ENCODE results near the gene FITM2. TPM values are rescaled to one million over a fixed set of nuclear protein-coding genes. Genes with fewer than 3 reads are reported as not detected.

Gene FITM2
- polyA plus RNA-seq, 2 of the 4 experiments (the other 2 are of a cell fraction), result 13.1 to 15.4 TPM

- ChIA-PET CTCF (interaction anchor here (0.6 to 1.0 kb wide), 2 partner anchors 19 to 24 kb away, joined by 3 to 5 read pairs; partner anchors contain the start of gene FITM2), POLR2A (no interaction called here)
- no peak overlapping the region for H3K4me3 ChIP-seq
- ATAC-seq (no peak), FAIRE-seq (no peak), DNase-seq (ENCODE audit: low read depth in 1 of 2, low spot score in 1 of 2) (no peak)
- no peak for TF ChIP-seq EHMT2 (IDR thresholded peaks at IDR 0.05; ENCODE audit: low read depth)
- no peak for TF ChIP-seq TFCP2L1 (CRISPR knock-in tag; IDR thresholded peaks at IDR 0.05)
- TF ChIP-seq USF2 (IDR thresholded peaks at IDR 0.05), result no peak
- TF ChIP-seq BHLHE40 (IDR thresholded peaks at IDR 0.05; ENCODE audit: low read depth, low read length), result no peak
- TF ChIP-seq POLR2A (IDR thresholded peaks at IDR 0.05; ENCODE audit: low read length), result no peak
- TF ChIP-seq EP300 (IDR thresholded peaks at IDR 0.05), result no peak
- no peak for TF ChIP-seq FOSL2 (IDR thresholded peaks at IDR 0.05)
- TF ChIP-seq FOSL2 (CRISPR knock-in tag; IDR thresholded peaks at IDR 0.05), result no peak
- no peak for TF ChIP-seq PBX3 (IDR thresholded peaks at IDR 0.05)
- no peak for TF ChIP-seq ATOH8 (CRISPR knock-in tag; IDR thresholded peaks at IDR 0.05; ENCODE audit: low read depth)
- TF ChIP-seq HOXA7 (CRISPR knock-in tag; IDR thresholded peaks at IDR 0.05), result no peak
- no peak for TF ChIP-seq ZSCAN20 (CRISPR knock-in tag; IDR thresholded peaks at IDR 0.05)
- no peak for TF ChIP-seq CEBPB (IDR thresholded peaks at IDR 0.05)
- no peak for TF ChIP-seq NR3C1 (IDR thresholded peaks at IDR 0.05)
- no peak for TF ChIP-seq RAD21 (conservative IDR thresholded peaks at IDR 0.05 in 1 of 2, IDR thresholded peaks at IDR 0.05 in 1 of 2)
- no peak overlapping the region for H3K4me2 ChIP-seq
- WGBS (ENCODE audit: missing lambda C conversion rate), result 91% methylated on average over 2 of the region's 2 CpGs
- H3K4me1 ChIP-seq, result peaks cover 18% of the 10 kb centered on the region; the same call in 1 of the 3 replicates
- peak overlapping the region in 1 of 2 experiments; percentile 33; a peak in 2 of 6 replicates for H3K27ac ChIP-seq
- H3K9me3 ChIP-seq, result no peaks in the 10 kb centered on the region
Observed at GRCh38 chr20:44335675-44336074, 24.7 kb upstream of the FITM2 start.

- H3K4me1 ChIP-seq, result peaks cover 18% of the 10 kb centered on the region; the same call in 1 of the 3 replicates
- H3K9me3 ChIP-seq, result no peaks in the 10 kb centered on the region
- no peak for DNase-seq (ENCODE audit: low read depth in 1 of 2, low spot score in 1 of 2)
- CTCF ChIA-PET, result no interaction called here
- no peak overlapping the region for H3K4me2 ChIP-seq
- H3K4me3 ChIP-seq, result no peak overlapping the region
- no peak for ATAC-seq
- no peak for TF ChIP-seq USF2 (IDR thresholded peaks at IDR 0.05)
- no peak for TF ChIP-seq ATOH8 (CRISPR knock-in tag; IDR thresholded peaks at IDR 0.05; ENCODE audit: low read depth)
- no peak for TF ChIP-seq CBX2 (IDR thresholded peaks at IDR 0.05; ENCODE audit: borderline replicate concordance, low read depth)
- no peak for TF ChIP-seq CHD4 (IDR thresholded peaks at IDR 0.05; ENCODE audit: borderline replicate concordance)
- no peak for TF ChIP-seq TP53 (CRISPR knock-in tag; IDR thresholded peaks at IDR 0.05)
- TF ChIP-seq RAD21 (conservative IDR thresholded peaks at IDR 0.05 in 1 of 2, IDR thresholded peaks at IDR 0.05 in 1 of 2), result no peak
- TF ChIP-seq CEBPB (IDR thresholded peaks at IDR 0.05), result no peak
- no peak for TF ChIP-seq RNF2 (IDR thresholded peaks at IDR 0.05; ENCODE audit: borderline replicate concordance, low read depth)
- TF ChIP-seq HOXB13 (CRISPR knock-in tag; IDR thresholded peaks at IDR 0.05; ENCODE audit: low read depth), result no peak
- 87% methylated on average over 4 of the region's 4 CpGs for WGBS (ENCODE audit: missing lambda C conversion rate)
- H3K27ac ChIP-seq, result no peak overlapping the region; a peak in 1 of 6 replicates
- FAIRE-seq, result no peak
- POLR2A ChIA-PET, result no interaction called here
Observed at GRCh38 chr20:44334709-44335108, 23.7 kb upstream of the FITM2 start.

All from A549 (cell line).